ENCODE results near the gene PPP6R1. TPM values are rescaled to one million over a fixed set of nuclear protein-coding genes. Genes with fewer than 3 reads are reported as not detected.

Gene PPP6R1
- total and polyA plus RNA-seq, 8 donors = 19.5 to 112 (median 50.8) TPM

GRCh38 chr19:55241143-55241934 is 17.5 kb downstream of the PPP6R1 start:
- H3K27me3 ChIP-seq = no peaks in the 10 kb centered on the region
- intact Hi-C loops (cut with DNase I; ENCODE audit: low total_unique reads) = no loop called here
- H3K36me3 ChIP-seq = peaks cover 93 to 100% (median 100%) of the 10 kb centered on the region in 4 donors
- H3K9me3 ChIP-seq = no peaks in the 10 kb centered on the region
- H3K4me1 ChIP-seq = no peaks in the 10 kb centered on the region
- 92 to 95% (median 94%) methylated on average over 19 to 37 of the region's 37 CpGs for WGBS, 5 donors
- TF ChIP-seq EP300 (IDR thresholded peaks at IDR 0.05) = no peak
- TF ChIP-seq POLR2A (IDR thresholded peaks at IDR 0.05) = no peak
- TF ChIP-seq POLR2AphosphoS5 (IDR thresholded peaks at IDR 0.05) = no peak
- TF ChIP-seq, protein P1, sequence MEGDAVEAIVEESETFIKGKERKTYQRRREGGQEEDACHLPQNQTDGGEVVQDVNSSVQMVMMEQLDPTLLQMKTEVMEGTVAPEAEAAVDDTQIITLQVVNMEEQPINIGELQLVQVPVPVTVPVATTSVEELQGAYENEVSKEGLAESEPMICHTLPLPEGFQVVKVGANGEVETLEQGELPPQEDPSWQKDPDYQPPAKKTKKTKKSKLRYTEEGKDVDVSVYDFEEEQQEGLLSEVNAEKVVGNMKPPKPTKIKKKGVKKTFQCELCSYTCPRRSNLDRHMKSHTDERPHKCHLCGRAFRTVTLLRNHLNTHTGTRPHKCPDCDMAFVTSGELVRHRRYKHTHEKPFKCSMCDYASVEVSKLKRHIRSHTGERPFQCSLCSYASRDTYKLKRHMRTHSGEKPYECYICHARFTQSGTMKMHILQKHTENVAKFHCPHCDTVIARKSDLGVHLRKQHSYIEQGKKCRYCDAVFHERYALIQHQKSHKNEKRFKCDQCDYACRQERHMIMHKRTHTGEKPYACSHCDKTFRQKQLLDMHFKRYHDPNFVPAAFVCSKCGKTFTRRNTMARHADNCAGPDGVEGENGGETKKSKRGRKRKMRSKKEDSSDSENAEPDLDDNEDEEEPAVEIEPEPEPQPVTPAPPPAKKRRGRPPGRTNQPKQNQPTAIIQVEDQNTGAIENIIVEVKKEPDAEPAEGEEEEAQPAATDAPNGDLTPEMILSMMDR (IDR thresholded peaks at IDR 0.05) = no peak
- DNase-seq = no peak
- H3K27ac ChIP-seq = no peak overlapping the region
- no peak overlapping the region for H3K4me3 ChIP-seq

GRCh38 chr19:55240713-55241020 is 18.1 kb downstream of the PPP6R1 start:
- Histone ChIP-seq H3K9me3 (no peaks in the 10 kb centered on the region), H3K4me3 (no peak overlapping the region), H3K36me3 (peaks cover 93 to 100% (median 100%) of the 10 kb centered on the region in 4 donors), H3K27ac (no peak overlapping the region), H3K27me3 (no peaks in the 10 kb centered on the region), H3K4me1 (no peaks in the 10 kb centered on the region)
- no peak for TF ChIP-seq EP300 (IDR thresholded peaks at IDR 0.05)
- TF ChIP-seq, protein P1 (IDR thresholded peaks at IDR 0.05) = no peak
- TF ChIP-seq POLR2A (IDR thresholded peaks at IDR 0.05) = no peak
- TF ChIP-seq POLR2AphosphoS5 (IDR thresholded peaks at IDR 0.05) = no peak
- WGBS, 5 donors = 89 to 96% (median 95%) methylated on average over 6 of the region's 6 CpGs
- intact Hi-C loops (cut with DNase I; ENCODE audit: low total_unique reads) = no loop called here
- no peak for DNase-seq

GRCh38 chr19:55239004-55239403 is 19.8 kb downstream of the PPP6R1 start:
- Histone ChIP-seq H3K4me3 (no peak overlapping the region), H3K36me3 (peaks cover 81 to 100% (median 100%) of the 10 kb centered on the region in 4 donors), H3K27ac (no peak overlapping the region), H3K4me1 (no peaks in the 10 kb centered on the region), H3K27me3 (no peaks in the 10 kb centered on the region), H3K9me3 (no peaks in the 10 kb centered on the region)
- 90 to 98% (median 94%) methylated on average over 8 to 12 of the region's 12 CpGs for WGBS, 5 donors
- intact Hi-C loops (cut with DNase I; ENCODE audit: low total_unique reads) = no loop called here
- TF ChIP-seq EP300 (IDR thresholded peaks at IDR 0.05) (no peak), POLR2A (IDR thresholded peaks at IDR 0.05) (no peak), POLR2AphosphoS5 (IDR thresholded peaks at IDR 0.05) (no peak)
- TF ChIP-seq, protein P1 (IDR thresholded peaks at IDR 0.05) = no peak
- DNase-seq = no peak

GRCh38 chr19:55238030-55238429 is 20.8 kb downstream of the PPP6R1 start:
- Histone ChIP-seq H3K27ac (no peak overlapping the region), H3K9me3 (no peaks in the 10 kb centered on the region), H3K4me1 (no peaks in the 10 kb centered on the region), H3K27me3 (no peaks in the 10 kb centered on the region), H3K4me3 (no peak overlapping the region), H3K36me3 (peaks cover 73 to 100% (median 100%) of the 10 kb centered on the region in 4 donors)
- no peak for DNase-seq
- TF ChIP-seq POLR2A (IDR thresholded peaks at IDR 0.05) (no peak), EP300 (IDR thresholded peaks at IDR 0.05) (no peak), POLR2AphosphoS5 (IDR thresholded peaks at IDR 0.05) (no peak)
- TF ChIP-seq, protein P1 (IDR thresholded peaks at IDR 0.05) = no peak
- intact Hi-C loops (cut with DNase I; ENCODE audit: low total_unique reads) = no loop called here
- WGBS, 5 donors = 89 to 95% (median 92%) methylated on average over 8 of the region's 8 CpGs

Data from stomach (tissue), 9 donors.